ENCODE data around the gene PTCH1.

- TF ChIP-seq POLR2A (IDR thresholded peaks at IDR 0.05) (no peak), CTCF (IDR thresholded peaks at IDR 0.05) (no peak)
Observed at GRCh38 chr9:95399261-95399660, 117.5 kb downstream of the PTCH1 start.
